ENCODE data around the gene SREBF2.
"Not testable (repeated sequence)": the region's sequence is repeated elsewhere in the genome, so short reads cannot be mapped to it uniquely, and the experiment has no call there.

SREBF2 gene

GRCh38 chr22:41842996-41843970 is 10.4 kb downstream of the SREBF2 start:
- no peak for DNase-seq

DNA sequence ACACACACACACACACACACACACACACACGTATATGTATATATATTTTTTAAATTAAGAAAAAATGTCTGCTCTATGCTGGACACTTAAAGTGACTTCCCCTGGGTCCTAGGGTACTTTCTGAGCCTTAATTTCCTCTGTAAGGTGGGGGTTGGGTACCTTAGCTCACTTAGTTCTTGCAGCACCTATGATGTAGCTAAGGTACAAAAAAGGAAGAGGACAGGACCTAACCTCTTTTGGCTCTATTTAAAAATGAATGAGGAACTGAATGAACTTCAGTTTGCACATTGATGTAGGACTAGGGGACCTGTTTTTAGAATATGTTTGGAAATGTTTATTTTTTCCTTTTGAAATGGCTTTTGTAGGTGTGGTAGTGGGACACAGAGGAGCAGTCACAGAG is 11.1 kb downstream of the SREBF2 start:
- no peak for DNase-seq

DNA sequence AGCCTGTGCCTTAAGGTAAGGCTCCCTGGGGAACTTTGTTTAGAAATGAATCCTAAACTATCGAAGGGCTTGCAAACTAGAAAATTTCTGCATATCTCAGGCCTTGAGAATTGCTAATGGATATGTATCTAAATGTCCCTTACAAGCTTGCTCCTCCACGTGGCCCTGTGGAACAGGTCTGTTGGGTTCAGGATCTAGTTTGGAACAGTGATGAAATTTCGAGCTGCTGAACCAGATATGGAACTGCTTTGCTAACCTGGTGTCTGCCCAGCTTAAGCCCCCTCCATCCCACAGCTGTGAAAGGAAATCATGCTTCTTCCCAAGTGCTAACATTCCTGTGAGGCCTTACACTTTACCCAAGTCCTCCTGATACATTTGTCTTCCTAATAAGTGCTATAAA is 11.6 kb downstream of the SREBF2 start:
- no peak for DNase-seq

- DNase-seq: no peak
Observed at GRCh38 chr22:41845380-41846267, 12.7 kb downstream of the SREBF2 start.

DNA sequence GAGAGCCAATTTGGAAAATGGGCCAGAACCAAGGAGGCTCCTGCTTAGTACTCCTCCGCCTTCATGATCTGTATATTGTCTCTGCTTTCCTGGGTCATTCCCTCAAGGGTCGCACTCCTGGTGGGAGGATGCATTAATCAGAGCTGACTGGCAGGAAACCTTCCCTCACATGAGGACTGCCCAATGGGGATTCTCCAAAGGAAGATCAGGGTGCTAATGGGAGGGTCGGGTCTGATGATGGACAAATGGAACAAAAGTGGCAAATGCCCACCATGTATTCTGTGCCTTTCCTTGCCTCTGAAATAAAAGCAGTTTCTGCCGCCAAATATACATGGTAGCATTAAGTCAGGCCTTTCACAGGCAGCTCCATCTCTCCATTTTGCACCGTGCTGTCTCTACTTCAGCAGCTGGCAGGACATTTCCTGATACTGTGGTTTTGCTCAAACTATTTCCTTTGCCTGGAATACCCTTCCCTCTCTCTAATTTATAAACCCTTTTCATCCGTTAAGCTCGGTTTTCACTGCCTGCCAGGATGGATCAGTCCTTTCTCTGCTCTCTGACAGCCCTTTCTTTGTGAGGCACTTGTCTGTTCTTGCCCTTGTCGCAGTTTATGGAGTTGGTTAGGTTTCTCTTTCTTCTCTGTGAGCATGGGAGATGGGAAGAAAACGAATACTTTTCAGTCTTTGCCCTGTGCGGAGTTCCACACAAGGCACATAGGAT is 13.5 kb downstream of the SREBF2 start:
- DNase-seq: no peak

DNA sequence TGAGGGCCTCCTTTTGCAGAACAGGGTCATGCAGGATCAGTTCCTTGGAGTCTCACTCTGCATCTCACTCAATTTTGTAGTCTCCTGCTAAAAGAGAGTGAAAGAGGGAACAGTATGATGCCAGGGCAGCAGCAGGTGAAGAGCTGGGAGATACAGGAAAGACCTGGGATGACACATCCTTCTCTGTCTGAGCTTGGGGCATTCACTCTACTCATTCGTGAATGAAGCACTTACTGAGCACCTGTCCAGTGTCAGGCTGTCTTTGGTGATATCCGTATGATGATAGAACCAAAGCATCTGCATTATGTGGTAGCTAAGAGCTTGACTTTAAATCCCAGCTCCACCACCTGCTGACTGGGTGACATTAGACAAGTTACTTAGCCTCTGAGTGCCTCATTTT is 14.4 kb downstream of the SREBF2 start:
- no peak for DNase-seq

- DNase-seq: no peak
Observed at GRCh38 chr22:41848468-41848867, 15.6 kb downstream of the SREBF2 start.

DNA sequence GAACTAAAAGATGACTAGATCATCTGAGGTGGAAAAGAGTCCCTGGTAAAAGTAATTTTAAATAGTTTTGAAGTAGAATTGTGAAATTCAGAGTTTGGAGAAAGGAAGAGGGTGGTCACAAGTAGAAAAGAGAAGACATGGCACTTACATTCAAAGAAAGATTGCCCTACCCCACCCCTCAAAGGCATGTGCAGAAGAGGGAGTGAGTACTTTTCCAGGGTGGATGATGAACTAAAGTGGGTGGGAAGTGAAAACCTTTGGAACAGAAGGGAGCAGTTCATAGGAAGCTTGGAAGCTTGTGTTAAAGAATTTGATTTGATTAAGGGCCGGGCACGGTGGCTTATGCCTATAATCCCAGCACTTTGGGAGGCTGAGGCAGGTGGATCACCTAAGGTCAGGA is 23.6 kb downstream of the SREBF2 start:
- no peak for DNase-seq

GRCh38 chr22:41857155-41857859 is 24.4 kb downstream of the SREBF2 start:
- peak; percentile 71 for DNase-seq

DNA sequence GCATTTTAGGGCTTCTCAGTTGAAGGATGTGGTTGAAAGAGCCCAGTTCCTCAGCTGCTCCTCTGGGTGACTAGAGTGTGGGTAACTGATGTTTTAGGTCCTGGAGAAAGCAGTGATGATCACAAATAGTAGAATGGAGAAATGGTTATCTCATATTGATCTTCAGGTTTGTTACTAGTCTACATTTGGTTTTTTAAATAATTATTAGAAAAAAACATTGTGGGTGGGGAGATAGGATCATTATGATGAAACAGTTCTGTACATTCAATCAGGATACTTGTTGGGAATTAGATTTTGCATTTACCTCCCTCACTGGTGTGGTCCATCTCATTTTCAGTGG is 24.9 kb downstream of the SREBF2 start:
- DNase-seq: no peak

GRCh38 chr22:41862160-41862529 is 29.2 kb downstream of the SREBF2 start:
- DNase-seq: no peak

- peak; percentile 27 for DNase-seq
Observed at GRCh38 chr22:41862530-41863266, 29.8 kb downstream of the SREBF2 start.

DNA sequence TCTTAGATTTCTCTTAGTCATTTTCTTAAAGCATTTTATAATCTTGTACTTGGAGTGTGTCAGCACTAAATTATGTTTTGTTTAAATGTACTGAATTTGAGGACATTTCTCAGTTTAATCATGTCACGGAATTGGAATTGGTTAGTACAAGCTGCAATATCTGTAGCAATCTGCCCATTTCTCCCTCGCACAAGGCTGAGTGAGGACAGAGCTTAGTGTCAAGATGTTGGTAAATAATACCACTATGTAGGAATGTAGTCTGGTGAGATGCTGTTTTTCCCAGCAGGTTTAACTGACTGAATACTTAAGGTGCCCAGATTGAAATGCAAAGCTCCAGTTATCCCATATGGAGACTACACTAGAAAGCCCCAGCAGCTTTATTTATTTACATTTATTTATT is 30.6 kb downstream of the SREBF2 start:
- no peak for DNase-seq

- no peak for DNase-seq
Observed at GRCh38 chr22:41868556-41868955, 35.7 kb downstream of the SREBF2 start.

DNA sequence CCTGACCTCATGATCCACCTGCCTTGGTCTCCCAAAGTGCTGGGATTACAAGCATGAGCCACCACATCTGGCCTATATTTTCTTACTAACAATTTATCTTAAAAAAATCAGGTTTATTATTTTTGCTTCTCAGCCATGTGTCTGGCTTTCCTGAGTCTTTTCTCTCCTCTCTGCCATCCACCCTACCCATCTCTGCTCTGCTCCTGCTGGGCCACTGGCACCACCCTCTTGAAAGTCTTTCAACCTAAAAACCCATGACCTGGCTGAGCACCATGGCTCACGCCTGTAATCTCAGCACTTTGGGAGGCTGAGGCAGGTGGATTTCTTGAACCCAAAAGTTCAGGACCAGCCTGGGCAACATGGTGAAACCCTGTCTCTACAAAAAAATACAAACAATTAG is 37.2 kb downstream of the SREBF2 start:
- not testable (repeated sequence) for DNase-seq

- no peak for DNase-seq
Observed at GRCh38 chr22:41870786-41871185, 37.9 kb downstream of the SREBF2 start.

DNA sequence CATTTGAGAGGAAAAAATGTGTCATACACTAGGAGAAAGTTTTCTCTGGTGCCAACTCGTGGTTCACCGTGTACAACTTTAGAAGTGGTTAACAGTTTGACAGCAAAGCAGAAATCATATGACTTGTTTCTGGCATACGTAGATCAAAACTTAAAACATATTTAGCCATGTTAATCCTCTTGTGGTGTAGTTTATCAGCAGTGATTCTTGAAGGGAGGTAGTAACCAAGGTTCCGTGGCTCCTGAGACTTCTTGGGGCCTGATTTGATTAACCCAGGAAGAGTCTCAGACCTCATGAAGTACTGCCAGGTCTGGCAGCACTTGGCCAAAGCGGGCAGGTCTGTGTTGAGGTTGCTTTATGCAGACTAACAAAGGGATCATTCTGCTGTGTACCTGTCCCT is 40.5 kb downstream of the SREBF2 start:
- DNase-seq: no peak

- DNase-seq: no peak
Observed at GRCh38 chr22:41874090-41874489, 41.2 kb downstream of the SREBF2 start.

DNA sequence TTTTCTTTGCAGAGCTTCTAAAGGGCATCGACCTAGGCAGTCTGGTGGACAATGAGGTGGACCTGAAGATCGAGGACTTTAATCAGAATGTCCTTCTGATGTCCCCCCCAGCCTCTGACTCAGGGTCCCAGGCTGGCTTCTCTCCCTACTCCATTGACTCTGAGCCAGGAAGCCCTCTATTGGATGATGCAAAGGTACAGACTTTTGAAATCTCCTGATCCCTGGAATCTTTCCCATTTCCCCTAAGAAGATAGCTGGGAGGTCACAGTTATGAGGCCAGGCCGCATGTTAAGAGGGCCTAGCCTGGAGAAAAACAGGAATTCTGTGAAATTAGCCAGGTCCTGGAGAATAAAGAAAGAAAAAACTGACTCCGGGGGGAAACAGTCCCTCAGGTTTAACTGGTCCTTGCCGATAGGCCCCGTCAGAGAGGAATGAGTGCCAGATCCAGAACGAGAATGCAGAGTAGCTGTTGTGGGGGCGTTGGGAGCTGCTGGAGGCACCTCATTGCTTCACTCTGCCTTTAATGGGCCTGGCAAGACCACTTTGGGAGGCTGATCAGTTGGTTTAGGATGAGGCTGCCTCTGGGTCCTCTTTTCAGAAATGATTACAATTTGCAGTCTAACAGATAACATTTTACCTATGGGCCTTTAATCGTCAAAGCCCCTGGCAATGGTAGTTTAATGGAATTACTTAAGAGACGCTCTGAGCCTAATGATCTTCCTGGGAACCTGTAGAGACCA is 42.8 kb downstream of the SREBF2 start:
- DNase-seq: no peak

DNA sequence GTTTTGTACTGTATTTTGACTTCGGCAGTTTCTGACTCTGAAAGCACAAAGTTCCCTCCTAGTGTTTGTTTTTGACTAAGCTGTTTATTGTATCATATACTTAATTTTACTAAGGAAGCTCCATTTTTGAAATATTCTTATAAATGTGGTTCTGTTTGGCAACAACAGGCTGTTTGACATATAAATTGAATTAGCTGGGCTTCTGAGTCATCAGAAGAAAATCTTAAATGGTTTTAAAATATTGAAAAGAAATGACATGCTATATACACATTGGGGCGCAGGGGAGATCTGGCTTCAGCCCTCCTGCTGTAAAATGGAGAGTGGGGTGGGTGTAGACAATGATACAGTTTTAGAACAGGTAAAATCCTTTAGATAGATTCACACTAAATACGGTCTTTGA is 43.4 kb downstream of the SREBF2 start:
- no peak for DNase-seq

DNA sequence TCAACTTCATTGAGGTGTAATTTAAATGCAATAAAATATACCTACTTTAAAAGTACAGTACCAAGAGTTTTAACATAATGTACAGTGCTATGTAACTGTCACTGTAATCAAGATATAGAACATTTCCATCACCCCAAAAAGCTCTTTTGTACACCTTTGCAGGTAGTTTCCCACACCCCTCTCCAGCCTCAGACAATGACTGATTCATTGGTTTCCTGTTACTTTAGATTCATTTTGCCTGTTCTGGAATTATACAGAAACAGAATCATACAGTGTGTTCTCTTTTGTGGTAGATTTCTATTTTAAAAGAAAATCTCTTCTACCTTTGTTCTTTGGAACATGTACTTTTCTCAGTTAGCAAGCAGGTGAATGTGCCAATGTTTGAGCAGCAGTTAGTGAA is 43.8 kb downstream of the SREBF2 start:
- no peak for DNase-seq
